ENCODE data around the gene SKOR2. TPM values are rescaled to one million over a fixed set of nuclear protein-coding genes. Genes with fewer than 3 reads are reported as not detected.
"Not testable (repeated sequence)": the region's sequence is repeated elsewhere in the genome, so short reads cannot be mapped to it uniquely, and the experiment has no call there.

SKOR2 gene
- total and polyA plus RNA-seq, 5 donors from 2014 or later: not detected

DNA sequence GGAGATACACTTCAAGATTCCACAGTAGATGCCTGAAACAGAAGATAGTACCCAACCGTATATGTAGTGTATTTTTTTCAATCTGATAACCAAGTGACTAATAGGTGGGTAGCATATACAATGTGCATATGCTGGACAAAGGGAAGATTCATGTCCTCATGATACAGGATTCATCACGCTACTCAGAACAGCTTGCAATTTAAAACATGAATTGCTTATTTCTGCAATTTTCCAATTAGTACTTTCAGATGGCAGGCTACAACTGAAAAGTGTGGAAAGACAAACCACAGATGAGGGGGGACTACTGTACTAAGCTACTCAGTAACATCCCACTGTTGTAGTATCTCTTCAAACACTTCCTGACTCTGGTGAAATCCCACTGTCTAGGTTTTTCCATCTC, 79.0 kb downstream of the SKOR2 start:
- H3K27ac Mint-ChIP-seq: no peak overlapping the region
- Histone ChIP-seq H3K27ac (ENCODE audit: insufficient read depth, low read length, poor library complexity, severe bottlenecking) (no peak overlapping the region), H3K27me3 (ENCODE audit: control insufficient read depth, insufficient read depth, low read length) (no peaks in the 10 kb centered on the region)

DNA sequence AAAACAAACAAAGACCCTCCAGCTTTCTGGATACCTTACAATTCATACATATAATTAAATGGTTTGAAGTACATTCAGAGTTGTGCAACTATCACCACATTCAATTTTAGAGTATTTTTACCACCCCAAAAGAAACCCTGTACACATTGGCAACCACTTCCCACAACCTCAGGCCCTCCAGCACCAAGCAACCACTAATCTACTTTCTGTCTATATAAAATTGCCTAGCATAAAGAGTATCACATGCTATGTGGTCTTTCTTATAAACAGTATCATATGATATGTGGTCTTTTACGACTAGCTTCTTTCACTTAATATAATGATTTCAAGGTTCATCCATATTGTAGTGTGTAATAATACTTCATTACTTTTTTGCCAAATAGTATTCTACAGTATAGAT, 82.5 kb downstream of the SKOR2 start:
- Mint-ChIP-seq H3K4me3 (no peak overlapping the region), H3K9me3 (no peaks in the 10 kb centered on the region), H3K27ac (peak overlapping the region in 1 of 3 donors; percentile 56), H3K27me3 (no peaks in the 10 kb centered on the region), H3K36me3 (peaks cover 8% of the 10 kb centered on the region), H3K4me1 (peaks cover 4 to 36% (median 22%) of the 10 kb centered on the region in 4 donors)
- Histone ChIP-seq H3K27ac (ENCODE audit: insufficient read depth, low read length, poor library complexity, severe bottlenecking) (no peak overlapping the region), H3K4me1 (ENCODE audit: control insufficient read depth, insufficient read depth, low read length, poor library complexity, severe bottlenecking) (no peaks in the 10 kb centered on the region), H3K27me3 (ENCODE audit: control insufficient read depth, insufficient read depth, low read length) (no peaks in the 10 kb centered on the region), H3K36me3 (ENCODE audit: control insufficient read depth, insufficient read depth, low read length) (no peaks in the 10 kb centered on the region), H3K4me3 (ENCODE audit: low read depth, low read length) (no peak overlapping the region), H3K9me3 (ENCODE audit: control insufficient read depth in 2 of 2, low read length in 2 of 2) (no peaks in the 10 kb centered on the region)
- ATAC-seq (ENCODE audit: low read depth in 2 of 2) (no peak), DNase-seq (no peak)

More for the DNA sequence above, 79.0 kb downstream of the SKOR2 start:
- no peaks in the 10 kb centered on the region for H3K36me3 Mint-ChIP-seq
- H3K36me3 ChIP-seq (ENCODE audit: control insufficient read depth, insufficient read depth, low read length): no peaks in the 10 kb centered on the region
- DNase-seq (no peak), ATAC-seq (ENCODE audit: low read depth in 2 of 2) (no peak)
- H3K9me3 ChIP-seq (ENCODE audit: control insufficient read depth in 2 of 2, low read length in 2 of 2): no peaks in the 10 kb centered on the region
- H3K4me1 ChIP-seq (ENCODE audit: control insufficient read depth, insufficient read depth, low read length, poor library complexity, severe bottlenecking): peaks cover 17% of the 10 kb centered on the region
- H3K27me3 Mint-ChIP-seq: peaks cover 10% of the 10 kb centered on the region
- H3K4me3 Mint-ChIP-seq: no peak overlapping the region
- H3K4me3 ChIP-seq (ENCODE audit: low read depth, low read length): no peak overlapping the region
- peaks cover 0 to 18% (median 13%) of the 10 kb centered on the region in 4 donors for H3K4me1 Mint-ChIP-seq
- no peaks in the 10 kb centered on the region for H3K9me3 Mint-ChIP-seq

DNA sequence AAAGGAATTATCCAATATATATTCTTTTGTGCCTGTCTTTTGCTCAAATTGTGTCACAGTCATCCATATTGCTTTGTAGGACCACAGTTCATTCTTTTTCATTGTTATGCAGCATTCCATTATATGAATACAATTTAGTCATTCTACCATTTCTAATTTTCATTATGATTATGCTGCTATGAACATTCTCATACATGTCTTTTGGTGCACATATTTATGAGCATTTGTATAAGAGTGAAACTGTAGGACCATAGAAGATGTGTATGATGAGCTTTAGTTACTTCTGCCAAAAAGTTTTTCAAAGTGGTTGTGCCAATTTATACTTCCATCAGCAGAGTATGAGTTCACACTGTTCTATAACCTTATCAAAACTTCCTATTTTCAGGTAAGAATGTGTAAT, 83.0 kb downstream of the SKOR2 start:
- Mint-ChIP-seq H3K4me1 (peaks cover 6 to 39% (median 23%) of the 10 kb centered on the region in 4 donors), H3K4me3 (no peak overlapping the region), H3K36me3 (peaks cover 8% of the 10 kb centered on the region), H3K9me3 (no peaks in the 10 kb centered on the region), H3K27ac (no peak overlapping the region), H3K27me3 (no peaks in the 10 kb centered on the region)
- Histone ChIP-seq H3K4me1 (ENCODE audit: control insufficient read depth, insufficient read depth, low read length, poor library complexity, severe bottlenecking) (no peaks in the 10 kb centered on the region), H3K27ac (ENCODE audit: insufficient read depth, low read length, poor library complexity, severe bottlenecking) (no peak overlapping the region), H3K36me3 (ENCODE audit: control insufficient read depth, insufficient read depth, low read length) (no peaks in the 10 kb centered on the region), H3K9me3 (ENCODE audit: control insufficient read depth in 2 of 2, low read length in 2 of 2) (no peaks in the 10 kb centered on the region), H3K4me3 (ENCODE audit: low read depth, low read length) (no peak overlapping the region), H3K27me3 (ENCODE audit: control insufficient read depth, insufficient read depth, low read length) (no peaks in the 10 kb centered on the region)
- ATAC-seq (ENCODE audit: low read depth in 2 of 2) (no peak), DNase-seq (no peak)

DNA sequence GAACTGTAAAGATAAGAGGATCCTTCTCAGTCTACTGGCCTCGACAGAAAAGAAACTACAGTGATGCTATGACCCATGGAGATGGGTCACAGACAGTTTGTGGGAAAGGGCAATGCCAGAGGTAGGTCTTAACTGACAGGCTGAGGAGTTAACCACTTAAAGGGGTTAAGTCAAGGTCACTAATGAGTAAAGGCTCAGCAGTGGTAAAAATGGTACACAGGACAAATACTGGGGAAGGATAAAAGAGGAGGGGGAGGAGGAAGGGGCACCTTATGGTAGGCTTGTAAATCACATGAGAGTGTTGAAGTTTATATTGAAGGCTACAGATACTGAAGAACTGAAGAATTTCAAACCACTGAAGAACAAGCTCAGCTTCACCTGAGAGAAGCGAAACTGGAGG, 85.2 kb downstream of the SKOR2 start:
- Histone ChIP-seq H3K4me1 (ENCODE audit: control insufficient read depth, insufficient read depth, low read length, poor library complexity, severe bottlenecking) (no peaks in the 10 kb centered on the region), H3K27me3 (ENCODE audit: control insufficient read depth, insufficient read depth, low read length) (no peaks in the 10 kb centered on the region), H3K4me3 (ENCODE audit: low read depth, low read length) (no peak overlapping the region), H3K9me3 (ENCODE audit: control insufficient read depth in 2 of 2, low read length in 2 of 2) (no peaks in the 10 kb centered on the region), H3K36me3 (ENCODE audit: control insufficient read depth, insufficient read depth, low read length) (no peaks in the 10 kb centered on the region), H3K27ac (ENCODE audit: insufficient read depth, low read length, poor library complexity, severe bottlenecking) (no peak overlapping the region)
- peaks cover 15 to 40% (median 26%) of the 10 kb centered on the region in 4 donors for H3K4me1 Mint-ChIP-seq
- ATAC-seq (ENCODE audit: low read depth in 2 of 2): no peak
- no peak for DNase-seq
- H3K27me3 Mint-ChIP-seq: no peaks in the 10 kb centered on the region
- peaks cover 8% of the 10 kb centered on the region for H3K36me3 Mint-ChIP-seq
- H3K9me3 Mint-ChIP-seq: no peaks in the 10 kb centered on the region
- no peak overlapping the region for H3K27ac Mint-ChIP-seq
- H3K4me3 Mint-ChIP-seq: no peak overlapping the region

DNA sequence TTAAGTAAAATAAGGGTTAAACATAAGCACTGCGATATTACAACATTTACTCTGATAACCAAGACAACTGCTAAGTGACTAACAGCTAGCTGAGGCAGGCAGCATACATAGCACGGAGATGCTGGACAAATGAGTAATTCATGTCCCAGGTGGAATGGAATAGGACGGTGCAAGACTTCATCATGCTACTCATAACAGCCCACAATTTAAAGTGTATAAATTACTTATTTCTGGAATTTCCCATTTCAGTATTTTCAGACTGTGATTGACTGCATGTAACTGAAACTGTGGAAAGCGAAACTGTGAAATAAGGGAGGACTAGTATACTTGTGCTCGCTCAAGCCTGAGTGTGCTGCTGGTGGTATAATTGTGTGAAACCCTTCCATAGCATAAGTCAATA, 88.2 kb downstream of the SKOR2 start:
- no peaks in the 10 kb centered on the region for H3K36me3 ChIP-seq (ENCODE audit: control insufficient read depth, insufficient read depth, low read length)
- no peaks in the 10 kb centered on the region for H3K9me3 ChIP-seq (ENCODE audit: control insufficient read depth in 2 of 2, low read length in 2 of 2)
- DNase-seq: peak in 1 of 3 donors; percentile 12
- no peak overlapping the region for H3K27ac Mint-ChIP-seq
- no peaks in the 10 kb centered on the region for H3K27me3 Mint-ChIP-seq
- no peaks in the 10 kb centered on the region for H3K4me1 ChIP-seq (ENCODE audit: control insufficient read depth, insufficient read depth, low read length, poor library complexity, severe bottlenecking)
- H3K27me3 ChIP-seq (ENCODE audit: control insufficient read depth, insufficient read depth, low read length): no peaks in the 10 kb centered on the region
- H3K9me3 Mint-ChIP-seq: no peaks in the 10 kb centered on the region
- peaks cover 15 to 31% (median 20%) of the 10 kb centered on the region in 4 donors for H3K4me1 Mint-ChIP-seq
- peak in 1 of 2 donors; percentile 43 for ATAC-seq (ENCODE audit: low read depth in 2 of 2)
- H3K4me3 Mint-ChIP-seq: no peak overlapping the region
- peaks cover 14% of the 10 kb centered on the region for H3K36me3 Mint-ChIP-seq
- H3K27ac ChIP-seq (ENCODE audit: insufficient read depth, low read length, poor library complexity, severe bottlenecking): no peak overlapping the region
- H3K4me3 ChIP-seq (ENCODE audit: low read depth, low read length): peak overlapping the region; percentile 21

DNA sequence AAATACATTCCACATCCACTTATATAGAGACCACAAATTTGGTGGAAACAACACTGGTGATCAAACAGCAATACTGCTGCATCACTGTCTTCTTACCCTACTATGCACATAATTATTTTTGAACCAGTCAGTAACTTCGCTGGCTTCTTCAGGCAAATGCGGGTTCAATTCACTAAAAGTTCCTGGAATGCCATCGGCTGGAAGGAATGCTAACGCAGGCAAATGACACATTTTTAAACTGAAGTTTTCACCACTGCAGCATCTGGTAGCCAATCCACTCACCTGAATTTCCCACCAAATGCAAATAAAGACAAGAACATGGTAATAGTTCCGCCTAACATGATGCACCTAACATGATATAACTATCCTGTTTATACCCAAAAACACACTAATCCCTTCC, 91.2 kb downstream of the SKOR2 start:
- Histone ChIP-seq H3K4me3 (ENCODE audit: low read depth, low read length) (no peak overlapping the region), H3K36me3 (ENCODE audit: control insufficient read depth, insufficient read depth, low read length) (no peaks in the 10 kb centered on the region), H3K9me3 (ENCODE audit: control insufficient read depth in 2 of 2, low read length in 2 of 2) (no peaks in the 10 kb centered on the region), H3K27ac (ENCODE audit: insufficient read depth, low read length, poor library complexity, severe bottlenecking) (no peak overlapping the region), H3K27me3 (ENCODE audit: control insufficient read depth, insufficient read depth, low read length) (no peaks in the 10 kb centered on the region), H3K4me1 (ENCODE audit: control insufficient read depth, insufficient read depth, low read length, poor library complexity, severe bottlenecking) (no peaks in the 10 kb centered on the region)
- Mint-ChIP-seq H3K27me3 (no peaks in the 10 kb centered on the region), H3K9me3 (no peaks in the 10 kb centered on the region), H3K27ac (no peak overlapping the region), H3K4me1 (peaks cover 15 to 26% (median 18%) of the 10 kb centered on the region in 4 donors), H3K36me3 (peaks cover 19% of the 10 kb centered on the region), H3K4me3 (no peak overlapping the region)
- ATAC-seq (ENCODE audit: low read depth in 2 of 2) (no peak), DNase-seq (no peak)

DNA sequence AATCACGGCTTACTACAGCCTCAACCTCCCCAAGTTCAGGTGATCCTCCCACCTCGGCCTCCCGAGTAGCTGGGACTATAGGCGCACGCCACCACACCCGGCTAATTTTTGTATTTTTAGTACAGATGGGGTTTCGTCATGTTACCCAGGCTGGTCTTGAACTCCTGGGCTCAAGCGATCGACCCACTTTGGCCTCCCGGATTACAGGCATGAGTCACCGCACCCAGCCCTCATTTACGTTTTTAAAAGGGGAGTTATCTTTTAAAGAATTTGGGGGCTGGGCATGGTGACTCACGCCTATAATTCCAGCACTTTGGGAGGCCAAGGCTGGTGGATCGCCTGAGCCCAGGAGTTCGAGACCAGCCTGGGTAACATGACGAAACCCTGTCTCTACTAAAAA, 93.1 kb downstream of the SKOR2 start:
- H3K27ac ChIP-seq (ENCODE audit: insufficient read depth, low read length, poor library complexity, severe bottlenecking); H3K4me3 ChIP-seq (ENCODE audit: low read depth, low read length); H3K27ac Mint-ChIP-seq; H3K36me3 ChIP-seq (ENCODE audit: control insufficient read depth, insufficient read depth, low read length); H3K4me3 Mint-ChIP-seq; H3K27me3 ChIP-seq (ENCODE audit: control insufficient read depth, insufficient read depth, low read length); DNase-seq; ATAC-seq (ENCODE audit: low read depth in 2 of 2); H3K27me3 Mint-ChIP-seq; H3K9me3 ChIP-seq (ENCODE audit: control insufficient read depth in 2 of 2, low read length in 2 of 2); H3K4me1 ChIP-seq (ENCODE audit: control insufficient read depth, insufficient read depth, low read length, poor library complexity, severe bottlenecking); H3K9me3 Mint-ChIP-seq: not testable (repeated sequence)
- H3K36me3 Mint-ChIP-seq: peaks cover 28% of the 10 kb centered on the region
- H3K4me1 Mint-ChIP-seq: peaks cover 4 to 20% (median 9%) of the 10 kb centered on the region in 4 donors

All from CD4-positive, CD25-positive, alpha-beta regulatory T cell (primary cell).